GM18511 (cell line): Measurements from ENCODE around the gene OPA3.

Experiments used
- ATAC-seq: cut with Tn5 transposase; IDR thresholded peaks from one replicate; pipeline ENCODE4 v1.9.1; 2021; ENCODE audit warnings: mild to moderate bottlenecking, moderate library complexity; ENCODE audit not compliant: unreplicated experiment

OPA3 gene

GRCh38 chr19:45484273-45484945 lies 100.2 kb downstream of the OPA3 start:
- no peak for ATAC-seq

GRCh38 chr19:45483033-45483432 lies 101.6 kb downstream of the OPA3 start:
- ATAC-seq, result no peak

- peak; percentile 75 for ATAC-seq
These were observed 106.0 kb downstream of the OPA3 start for GRCh38 chr19:45478454-45479238.

GRCh38 chr19:45477713-45478453 lies 106.7 kb downstream of the OPA3 start:
- ATAC-seq, result peak; percentile 20
